GM21390 (cell line): ENCODE results near the gene EEF1B2.
"Not testable (repeated sequence)": the region's sequence is repeated elsewhere in the genome, so short reads cannot be mapped to it uniquely, and the experiment has no call there.

Source experiments
- ATAC-seq: cut with Tn5 transposase; IDR thresholded peaks from one replicate; pipeline ENCODE4 v1.9.1; 2021; ENCODE audit not compliant: unreplicated experiment

The EEF1B2 gene

GRCh38 chr2:206163251-206163880 lies 3.7 kb downstream of the EEF1B2 start:
- no peak for ATAC-seq

DNA sequence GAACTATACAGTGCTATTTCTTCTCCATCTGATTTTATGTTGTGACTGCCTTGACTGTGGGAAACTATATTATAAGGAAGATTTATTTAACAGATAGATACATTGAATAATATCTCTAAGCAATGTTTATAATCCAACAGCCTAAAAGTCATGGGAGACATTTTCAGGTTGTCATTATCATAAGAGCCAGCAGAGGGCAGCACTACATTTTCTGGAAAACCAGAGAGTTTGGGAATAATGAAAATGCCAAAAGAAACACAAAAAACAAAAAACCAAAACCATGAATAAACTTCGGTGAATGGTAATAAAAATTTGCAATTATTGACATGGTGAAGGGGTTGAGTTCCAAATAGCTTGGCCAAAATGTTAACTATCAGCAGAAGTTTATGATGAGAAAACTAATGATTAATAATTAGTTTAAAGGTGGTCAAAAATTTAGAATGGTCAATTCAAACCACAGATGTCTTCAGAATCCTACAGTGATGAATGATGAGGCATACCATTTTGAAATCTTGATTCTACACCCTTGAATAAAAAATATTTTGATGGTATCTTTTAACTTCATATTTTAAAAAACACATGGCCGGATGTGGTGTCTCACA lies 4.7 kb downstream of the EEF1B2 start:
- ATAC-seq: no peak

- ATAC-seq: not testable (repeated sequence)
These were observed 8.5 kb downstream of the EEF1B2 start for GRCh38 chr2:206168230-206168629.

- not testable (repeated sequence) for ATAC-seq
These were observed 12.1 kb downstream of the EEF1B2 start for GRCh38 chr2:206171624-206172397.

DNA sequence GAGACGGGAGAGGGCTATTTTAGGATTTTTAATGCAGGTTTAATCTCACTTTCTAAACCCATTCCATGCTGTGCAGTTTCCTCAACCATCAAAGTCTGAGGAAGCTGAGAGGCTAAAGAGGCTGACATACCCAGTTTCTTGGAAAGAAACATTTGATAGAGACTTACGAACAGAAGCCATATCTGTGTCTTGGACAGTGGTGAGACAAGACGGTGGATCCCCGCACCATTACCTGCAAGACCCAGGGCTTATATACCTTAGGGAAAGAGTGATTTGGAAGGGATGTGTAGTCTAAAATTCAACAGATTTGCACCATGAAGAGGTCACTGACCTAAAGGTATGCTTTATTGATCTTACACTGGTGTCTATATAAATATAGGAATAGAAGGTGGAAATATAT lies 13.5 kb downstream of the EEF1B2 start:
- ATAC-seq: no peak

- no peak for ATAC-seq
These were observed 16.4 kb downstream of the EEF1B2 start for GRCh38 chr2:206176121-206176520.

GRCh38 chr2:206176901-206177300 lies 17.2 kb downstream of the EEF1B2 start:
- ATAC-seq: no peak

DNA sequence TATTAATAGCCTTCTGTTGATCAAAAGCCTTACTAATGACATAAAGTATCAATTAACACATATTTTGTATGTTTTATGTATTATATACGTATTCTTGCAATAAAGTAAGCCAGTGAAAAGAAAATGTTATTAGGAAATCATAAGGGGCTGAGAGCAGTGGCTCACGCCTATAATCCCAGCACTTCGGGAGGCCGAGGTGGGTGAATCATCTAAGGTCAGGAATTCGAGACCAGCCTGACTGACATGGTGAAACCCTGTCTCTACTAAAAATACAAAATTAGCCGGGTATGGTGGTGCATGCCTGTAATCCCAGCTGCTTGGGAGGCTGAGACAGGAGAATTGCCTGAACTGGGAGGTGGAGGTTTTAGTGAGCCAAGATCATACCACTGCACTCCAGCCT lies 21.8 kb downstream of the EEF1B2 start:
- not testable (repeated sequence) for ATAC-seq

- no peak for ATAC-seq
These were observed 30.0 kb downstream of the EEF1B2 start for GRCh38 chr2:206189691-206190090.

GRCh38 chr2:206190111-206190510 lies 30.4 kb downstream of the EEF1B2 start:
- no peak for ATAC-seq

GRCh38 chr2:206190689-206191088 lies 31.0 kb downstream of the EEF1B2 start:
- ATAC-seq: no peak

DNA sequence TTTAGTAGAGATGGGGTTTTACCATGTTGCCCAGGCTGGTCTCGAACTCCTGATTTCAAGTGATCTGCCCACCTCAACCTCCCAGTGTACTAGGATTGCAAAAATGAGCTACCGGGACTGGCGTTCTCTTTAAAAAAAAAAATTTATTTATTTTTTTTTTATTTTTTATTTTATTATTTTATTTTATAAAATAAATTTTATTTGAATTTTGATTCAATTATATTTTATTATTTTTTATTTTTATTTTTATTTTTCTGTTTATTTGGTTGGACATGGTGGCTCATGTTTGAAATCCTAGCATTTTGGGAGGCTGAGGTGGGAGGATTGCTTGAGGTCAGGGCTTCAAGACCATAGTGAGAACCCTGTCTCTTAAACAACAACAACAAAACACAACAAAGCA lies 32.5 kb downstream of the EEF1B2 start:
- no peak for ATAC-seq

- no peak for ATAC-seq
These were observed 34.1 kb downstream of the EEF1B2 start for GRCh38 chr2:206193671-206194357.

GRCh38 chr2:206198677-206199076 lies 39.0 kb downstream of the EEF1B2 start:
- no peak for ATAC-seq

GRCh38 chr2:206201075-206201848 lies 41.6 kb downstream of the EEF1B2 start:
- no peak for ATAC-seq

- no peak for ATAC-seq
These were observed 42.8 kb downstream of the EEF1B2 start for GRCh38 chr2:206202446-206202845.

- ATAC-seq: no peak
These were observed 43.6 kb downstream of the EEF1B2 start for GRCh38 chr2:206203331-206203730.

GRCh38 chr2:206204710-206205109 lies 45.0 kb downstream of the EEF1B2 start:
- ATAC-seq: no peak

DNA sequence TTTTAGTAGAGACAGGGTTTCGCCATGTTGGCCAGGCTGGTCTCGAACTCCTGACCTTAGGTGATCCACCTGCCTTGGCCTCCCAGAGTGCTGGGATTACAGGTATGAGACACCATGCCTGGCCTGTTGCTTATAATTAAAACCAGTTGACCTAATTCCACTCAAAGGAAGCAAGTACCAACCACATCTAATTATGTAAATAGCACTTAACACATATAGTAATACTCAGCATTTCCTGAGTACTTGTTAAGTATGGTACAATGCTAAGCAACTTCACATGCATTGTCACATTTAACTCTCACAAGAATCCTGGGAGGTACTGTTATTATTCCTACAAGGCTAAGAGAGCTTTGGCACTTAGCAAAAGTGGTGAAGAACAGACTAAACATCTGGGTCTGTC lies 47.6 kb downstream of the EEF1B2 start:
- ATAC-seq: not testable (repeated sequence)

DNA sequence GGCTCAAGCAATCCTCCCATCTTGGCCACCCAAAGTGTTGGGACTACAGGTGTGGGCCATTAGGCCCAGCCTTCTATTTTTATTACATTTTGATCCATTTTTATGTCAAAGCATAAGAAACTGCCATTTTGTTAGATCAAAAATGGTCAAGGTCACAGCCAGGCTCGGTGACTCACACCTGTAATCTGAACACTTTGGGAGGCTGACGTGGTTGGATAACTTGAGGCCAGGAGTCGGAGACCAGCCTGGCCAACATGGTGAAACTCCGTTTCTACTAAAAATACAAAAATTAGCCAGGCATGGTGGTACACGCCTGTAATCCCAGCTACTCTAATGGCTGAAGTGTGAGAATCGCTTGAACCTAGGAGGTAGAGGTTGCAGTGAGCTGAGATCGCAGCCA lies 49.2 kb downstream of the EEF1B2 start:
- ATAC-seq: no peak
